Measurements from ENCODE around the gene TMEM134.

The TMEM134 gene

GRCh38 chr11:67419325-67420049, 49.6 kb downstream of the TMEM134 start:
- DNase-seq: no peak

DNA sequence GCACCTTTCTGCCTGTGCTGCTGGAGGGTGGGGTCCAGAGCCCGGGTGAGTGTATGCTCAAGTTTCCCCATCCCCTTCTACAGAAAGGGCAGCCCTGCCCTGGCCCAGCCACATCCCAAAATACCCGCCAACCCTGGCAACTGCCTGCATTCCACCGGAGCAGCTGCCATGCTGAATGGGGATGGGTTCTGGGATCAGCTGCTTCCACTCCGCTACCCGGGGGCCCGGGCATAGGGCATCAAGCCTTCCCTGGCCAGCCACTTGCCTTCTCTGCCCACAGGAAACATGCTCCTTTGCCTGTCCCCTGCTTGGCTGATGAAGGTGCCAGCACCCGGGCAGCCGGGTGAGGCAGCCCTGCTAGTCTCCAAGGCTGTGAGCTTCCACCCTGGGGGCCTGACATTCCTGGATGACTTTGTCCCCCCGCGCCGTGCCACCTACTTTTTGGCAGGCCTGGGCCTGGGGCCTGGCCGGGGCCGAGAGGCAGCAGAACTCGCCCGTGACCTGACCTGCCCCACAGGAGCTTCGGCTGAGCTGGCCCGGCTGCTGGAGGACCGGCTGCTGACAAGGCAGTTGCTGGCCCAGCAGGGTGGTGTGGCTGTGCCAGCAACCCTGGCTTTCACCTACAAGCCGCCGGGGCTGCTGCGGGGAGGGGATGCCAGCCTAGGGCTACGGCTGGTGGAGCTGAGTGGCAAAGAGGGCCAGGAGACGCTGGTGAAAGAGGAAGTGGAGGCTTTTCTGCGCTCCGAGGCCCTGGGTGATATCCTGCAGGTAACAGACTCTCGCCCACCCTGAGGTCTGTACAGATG, 50.4 kb downstream of the TMEM134 start:
- no peak for DNase-seq

DNA sequence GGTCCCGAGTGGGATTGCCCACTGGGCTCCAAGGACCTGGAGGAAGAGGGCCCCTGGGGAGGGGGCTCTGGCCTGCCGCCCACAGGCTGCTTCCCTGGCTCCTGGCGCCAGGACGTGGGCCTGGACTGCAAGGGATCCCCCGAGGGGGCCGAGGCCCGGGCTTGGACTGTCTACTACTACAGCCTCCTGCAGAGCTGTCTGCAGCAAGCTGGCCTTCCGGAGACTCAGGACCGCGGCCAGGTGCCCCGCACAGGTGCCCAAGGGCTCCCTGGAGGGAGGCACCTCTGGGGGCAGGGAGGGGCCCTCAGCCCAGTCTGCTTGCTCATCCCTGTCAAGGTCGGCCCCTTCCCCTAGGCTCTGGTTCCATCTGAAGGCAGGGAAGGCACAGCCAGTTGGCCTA, 51.6 kb downstream of the TMEM134 start:
- DNase-seq: no peak

- DNase-seq: peak; percentile 84
These were observed 52.4 kb downstream of the TMEM134 start for GRCh38 chr11:67416416-67417335.

- no peak for DNase-seq
These were observed 53.3 kb downstream of the TMEM134 start, which contains the start of gene CARNS1 for GRCh38 chr11:67415501-67416304. Gene CARNS1, plus strand, starts transcription at chr11:67415678. Its CDS starts 522 bp downstream, at chr11:67416200.

GRCh38 chr11:67413266-67413849, 55.7 kb downstream of the TMEM134 start:
- DNase-seq: no peak

DNA sequence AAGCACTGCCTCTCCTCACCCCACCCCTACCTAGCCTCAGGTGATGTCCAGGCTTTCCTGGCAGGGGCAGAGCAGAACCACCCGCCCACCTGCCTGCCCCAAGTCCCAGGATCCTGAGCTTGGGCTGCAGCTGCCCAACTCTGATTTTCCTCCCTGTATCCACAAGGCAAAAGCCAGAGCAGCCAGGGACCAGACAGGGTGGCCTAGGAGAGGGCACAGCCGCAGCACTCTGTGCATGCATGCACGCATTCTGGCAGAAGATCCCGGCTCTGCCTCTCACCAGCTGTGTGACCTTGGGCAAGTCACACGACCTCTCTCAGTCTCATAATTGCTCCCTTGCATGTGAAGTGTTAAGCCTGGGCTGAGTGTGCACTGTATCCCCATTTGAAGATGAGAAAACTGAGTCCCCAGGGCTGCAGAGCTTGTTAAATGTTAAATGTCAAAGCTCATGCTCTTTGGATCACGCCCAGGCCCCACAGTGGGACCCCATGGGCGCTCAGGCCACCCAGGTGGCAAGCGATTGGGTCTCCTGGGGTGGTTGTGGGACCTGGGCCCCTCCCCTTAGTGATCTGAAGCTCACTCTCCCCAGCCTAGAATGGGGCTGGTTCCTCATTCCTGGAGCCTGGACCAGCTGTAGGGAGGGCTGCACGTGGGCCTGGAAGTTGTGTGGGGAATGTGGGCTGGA, 56.4 kb downstream of the TMEM134 start:
- no peak for DNase-seq

- DNase-seq: no peak
These were observed 57.3 kb downstream of the TMEM134 start for GRCh38 chr11:67411785-67412152.

Data from DMS153 (cell line).